Ishikawa (cell line): ENCODE data around the gene SPDYE1.
A peak's percentile ranks its signal among the peaks of the same experiment; 100 is the strongest.

Experiments used
- CEBPB ChIP-seq: IDR thresholded peaks from 2 replicates; pipeline ENCODE4 v1.6.1; 2012
- CREB1 ChIP-seq: IDR thresholded peaks from 2 replicates; pipeline ENCODE4 v1.6.1; 2012; ENCODE audit warnings: low read depth
- EGR1 ChIP-seq: IDR thresholded peaks from 2 replicates; pipeline ENCODE4 v1.6.1; 2012
- EP300 ChIP-seq: IDR thresholded peaks from 2 replicates; pipeline ENCODE4 v1.6.1; 2012; ENCODE audit warnings: borderline replicate concordance
- FOXM1 ChIP-seq: IDR thresholded peaks from 2 replicates; pipeline ENCODE4 v1.6.1; 2012; ENCODE audit warnings: low read depth, borderline replicate concordance
- NFIC ChIP-seq: IDR thresholded peaks from 2 replicates; pipeline ENCODE4 v1.6.1; 2012
- RAD21 ChIP-seq: IDR thresholded peaks from 2 replicates; pipeline ENCODE4 v1.6.1; 2012; ENCODE audit warnings: low read depth
- TAF1 ChIP-seq: IDR thresholded peaks from 2 replicates; pipeline ENCODE4 v1.6.1; 2012; ENCODE audit warnings: low read depth, mild to moderate bottlenecking
- TCF12 ChIP-seq: IDR thresholded peaks from 2 replicates; pipeline ENCODE4 v1.6.1; 2012; ENCODE audit warnings: low read depth
- TEAD4 ChIP-seq: IDR thresholded peaks from 2 replicates; pipeline ENCODE4 v1.6.1; 2012
- YY1 ChIP-seq: IDR thresholded peaks from 2 replicates; pipeline ENCODE4 v1.6.1; 2012; ENCODE audit warnings: low read depth
- ZBTB7A ChIP-seq: IDR thresholded peaks from 2 replicates; pipeline ENCODE4 v1.6.1; 2012; ENCODE audit warnings: low read depth
- TF ChIP-seq, protein P1 (sequence below): IDR thresholded peaks from 2 replicates; pipeline ENCODE4 v1.6.1; 2012
- TF ChIP-seq, protein P2 (sequence below): IDR thresholded peaks from 2 replicates; pipeline ENCODE4 v1.6.1; 2012; ENCODE audit warnings: low read depth, mild to moderate bottlenecking
- TF ChIP-seq, protein P3 (sequence below): IDR thresholded peaks from 2 replicates; pipeline ENCODE4 v1.6.1; 2012

The SPDYE1 gene

DNA sequence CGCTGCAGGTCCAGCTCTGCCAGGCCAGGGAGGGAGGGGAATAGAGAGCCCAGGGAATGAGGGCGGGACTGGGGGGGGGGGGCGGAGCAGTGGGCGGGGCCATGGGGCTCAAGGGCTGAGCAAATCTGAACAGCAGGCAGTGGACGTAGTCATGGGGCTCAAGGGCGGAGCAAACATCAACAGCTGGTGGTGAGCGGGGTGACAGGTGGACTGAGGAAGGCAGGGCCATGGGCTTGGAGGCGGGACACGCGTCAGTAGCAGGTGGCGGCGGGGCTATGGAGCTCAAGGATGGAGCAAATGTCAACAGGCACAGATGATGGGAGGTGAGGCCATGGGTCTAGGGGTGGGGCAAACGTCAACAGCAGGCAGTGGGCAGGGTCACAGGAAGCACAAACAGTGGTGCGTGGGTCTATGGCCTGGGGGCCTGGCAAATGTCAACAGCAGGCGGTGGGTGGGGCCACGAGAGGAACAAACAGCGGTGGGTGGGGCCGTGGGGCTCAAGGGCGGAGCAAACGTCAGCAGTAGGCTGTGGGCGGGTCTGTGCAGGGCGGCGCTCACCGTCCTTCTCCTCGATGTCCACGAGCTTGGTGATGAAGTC, 41.4 kb downstream of the SPDYE1 start:
- TF ChIP-seq, protein P1, sequence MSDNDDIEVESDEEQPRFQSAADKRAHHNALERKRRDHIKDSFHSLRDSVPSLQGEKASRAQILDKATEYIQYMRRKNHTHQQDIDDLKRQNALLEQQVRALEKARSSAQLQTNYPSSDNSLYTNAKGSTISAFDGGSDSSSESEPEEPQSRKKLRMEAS, result peak; percentile 67
- TF ChIP-seq EGR1, result 0 out of 2 replicates have a peak, but pooled peaks have one; percentile 29

DNA sequence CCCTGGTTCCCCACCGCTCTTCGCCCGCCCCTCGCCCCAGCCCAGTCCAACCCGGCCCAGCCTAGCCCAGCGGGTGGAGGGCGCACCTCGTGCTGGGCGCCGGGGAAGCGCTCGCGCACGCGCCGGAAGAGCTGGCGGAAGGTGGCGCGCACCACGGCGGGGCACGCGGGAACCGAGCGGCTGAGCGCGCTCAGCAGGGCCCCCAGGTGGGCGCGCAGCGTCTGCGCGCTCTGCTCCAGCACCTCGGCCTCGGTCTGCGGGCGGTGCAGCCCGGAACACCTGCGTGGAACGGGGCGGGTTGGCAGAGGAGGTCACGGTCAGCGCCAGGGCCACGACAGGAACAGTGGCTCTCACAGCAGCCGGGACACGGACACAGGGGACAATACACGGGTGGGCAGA, 42.8 kb downstream of the SPDYE1 start:
- TF ChIP-seq, protein P1, result peak; percentile 89

DNA sequence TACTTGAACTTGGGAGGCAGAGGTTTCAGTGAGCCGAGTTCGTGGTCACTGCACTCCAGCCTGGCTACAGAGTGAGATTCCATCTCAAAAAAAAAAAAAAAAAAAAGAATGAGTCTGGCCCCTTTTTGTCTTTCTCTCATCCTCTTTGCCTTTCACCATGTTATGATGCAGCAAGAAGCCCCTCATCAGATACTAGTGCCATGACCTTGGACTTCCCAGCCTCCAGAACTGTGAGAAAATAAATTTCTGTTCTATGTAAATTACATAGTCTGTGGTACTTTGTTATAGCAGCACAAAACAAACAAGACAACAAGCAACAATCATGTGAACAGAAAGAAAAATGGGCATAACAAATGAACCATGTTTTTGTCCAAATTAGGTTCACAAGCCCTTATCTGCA, 44.5 kb downstream of the SPDYE1 start:
- TF ChIP-seq, protein P2, sequence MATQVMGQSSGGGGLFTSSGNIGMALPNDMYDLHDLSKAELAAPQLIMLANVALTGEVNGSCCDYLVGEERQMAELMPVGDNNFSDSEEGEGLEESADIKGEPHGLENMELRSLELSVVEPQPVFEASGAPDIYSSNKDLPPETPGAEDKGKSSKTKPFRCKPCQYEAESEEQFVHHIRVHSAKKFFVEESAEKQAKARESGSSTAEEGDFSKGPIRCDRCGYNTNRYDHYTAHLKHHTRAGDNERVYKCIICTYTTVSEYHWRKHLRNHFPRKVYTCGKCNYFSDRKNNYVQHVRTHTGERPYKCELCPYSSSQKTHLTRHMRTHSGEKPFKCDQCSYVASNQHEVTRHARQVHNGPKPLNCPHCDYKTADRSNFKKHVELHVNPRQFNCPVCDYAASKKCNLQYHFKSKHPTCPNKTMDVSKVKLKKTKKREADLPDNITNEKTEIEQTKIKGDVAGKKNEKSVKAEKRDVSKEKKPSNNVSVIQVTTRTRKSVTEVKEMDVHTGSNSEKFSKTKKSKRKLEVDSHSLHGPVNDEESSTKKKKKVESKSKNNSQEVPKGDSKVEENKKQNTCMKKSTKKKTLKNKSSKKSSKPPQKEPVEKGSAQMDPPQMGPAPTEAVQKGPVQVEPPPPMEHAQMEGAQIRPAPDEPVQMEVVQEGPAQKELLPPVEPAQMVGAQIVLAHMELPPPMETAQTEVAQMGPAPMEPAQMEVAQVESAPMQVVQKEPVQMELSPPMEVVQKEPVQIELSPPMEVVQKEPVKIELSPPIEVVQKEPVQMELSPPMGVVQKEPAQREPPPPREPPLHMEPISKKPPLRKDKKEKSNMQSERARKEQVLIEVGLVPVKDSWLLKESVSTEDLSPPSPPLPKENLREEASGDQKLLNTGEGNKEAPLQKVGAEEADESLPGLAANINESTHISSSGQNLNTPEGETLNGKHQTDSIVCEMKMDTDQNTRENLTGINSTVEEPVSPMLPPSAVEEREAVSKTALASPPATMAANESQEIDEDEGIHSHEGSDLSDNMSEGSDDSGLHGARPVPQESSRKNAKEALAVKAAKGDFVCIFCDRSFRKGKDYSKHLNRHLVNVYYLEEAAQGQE, result no peak
- no peak for TF ChIP-seq RAD21
- TF ChIP-seq, protein P3, sequence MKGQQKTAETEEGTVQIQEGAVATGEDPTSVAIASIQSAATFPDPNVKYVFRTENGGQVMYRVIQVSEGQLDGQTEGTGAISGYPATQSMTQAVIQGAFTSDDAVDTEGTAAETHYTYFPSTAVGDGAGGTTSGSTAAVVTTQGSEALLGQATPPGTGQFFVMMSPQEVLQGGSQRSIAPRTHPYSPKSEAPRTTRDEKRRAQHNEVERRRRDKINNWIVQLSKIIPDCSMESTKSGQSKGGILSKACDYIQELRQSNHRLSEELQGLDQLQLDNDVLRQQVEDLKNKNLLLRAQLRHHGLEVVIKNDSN, result no peak
- TF ChIP-seq ZBTB7A, result no peak
- TF ChIP-seq, protein P1, result no peak
- no peak for TF ChIP-seq NFIC

DNA sequence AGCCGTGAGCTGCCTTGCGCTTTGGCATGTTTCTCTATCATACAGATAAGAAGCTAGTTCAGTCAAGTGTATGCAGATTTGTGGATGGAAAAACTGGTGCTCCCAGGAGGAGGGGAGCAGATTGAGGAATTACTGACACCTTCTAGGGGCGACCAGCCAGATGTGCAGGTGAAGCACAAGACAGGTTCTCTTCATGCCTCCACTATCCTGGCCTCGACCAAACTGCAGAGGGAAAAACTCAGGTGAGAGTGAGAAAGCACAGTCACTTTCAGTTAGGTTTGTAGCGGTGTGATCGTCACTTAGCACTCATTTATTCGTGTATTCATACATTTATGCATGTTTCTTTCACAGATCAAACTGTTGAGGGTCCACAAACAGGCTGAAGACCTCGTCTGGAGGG, 46.2 kb downstream of the SPDYE1 start:
- no peak for TF ChIP-seq NFIC
- TF ChIP-seq CEBPB, result no peak
- TF ChIP-seq, protein P3, result no peak
- no peak for TF ChIP-seq YY1
- TF ChIP-seq EGR1, result no peak
- no peak for TF ChIP-seq ZBTB7A
- TF ChIP-seq, protein P2, result no peak
- TF ChIP-seq TEAD4, result no peak
- no peak for TF ChIP-seq FOXM1
- TF ChIP-seq EP300, result no peak
- TF ChIP-seq CREB1, result no peak
- no peak for TF ChIP-seq TCF12
- TF ChIP-seq, protein P1, result no peak

DNA sequence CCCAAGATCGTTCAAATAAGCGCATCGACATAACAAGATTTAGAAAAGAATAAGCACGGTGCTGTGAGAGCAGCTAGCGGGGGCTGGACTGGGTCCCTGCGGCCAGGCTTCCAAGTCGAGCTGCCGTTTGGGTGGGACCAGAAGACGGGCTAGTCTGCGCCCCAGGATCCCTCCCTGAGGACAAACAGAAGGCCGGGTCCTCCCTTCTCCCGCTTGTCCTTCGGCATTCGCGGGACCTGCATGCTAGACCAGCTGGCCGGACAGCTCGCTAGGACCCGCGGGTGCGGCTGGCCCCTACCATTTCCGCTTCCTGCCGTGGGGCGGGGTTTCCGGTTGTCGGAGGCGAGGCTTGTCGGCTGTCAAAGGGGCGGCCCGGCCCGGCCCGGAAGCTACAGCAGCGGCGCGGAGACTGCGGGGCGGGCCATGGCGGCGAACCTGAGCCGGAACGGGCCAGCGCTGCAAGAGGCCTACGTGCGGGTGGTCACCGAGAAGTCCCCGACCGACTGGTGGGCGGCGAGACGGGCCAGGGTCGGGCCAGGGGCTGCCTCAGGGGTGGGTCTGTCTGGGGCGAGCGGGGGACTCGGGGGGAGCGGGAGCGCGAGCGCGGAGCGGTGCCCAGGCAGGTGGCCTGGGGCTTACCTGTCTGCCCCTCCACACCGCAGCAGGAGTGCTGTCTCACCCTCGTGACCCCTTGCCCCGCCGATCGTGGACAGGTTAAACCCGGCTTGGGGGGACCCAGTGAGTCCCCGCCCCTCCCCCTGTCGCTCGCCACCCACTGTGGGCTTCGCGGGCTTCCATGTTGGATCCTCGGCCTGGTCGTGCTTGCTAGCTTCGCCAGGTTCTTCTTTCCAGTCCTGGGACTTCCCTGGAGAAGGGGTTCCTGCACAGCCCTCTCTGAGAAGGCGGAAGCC, 46.9 kb downstream of the SPDYE1 start, which contains the start of gene DBNL:
TSS of gene DBNL (plus strand) at position 388 of the 911 bp plus-strand sequence. CDS start at position 424, 36 bp downstream.
- TF ChIP-seq, protein P1, result peak; percentile 95
- TF ChIP-seq YY1 (peak; percentile 80), TCF12 (peak; percentile 76; the same call in 1 of the 2 replicates), FOXM1 (no peak), TAF1 (peak; percentile 89), NFIC (no peak), ZBTB7A (no peak), TEAD4 (peak; percentile 41; the same call in 1 of the 2 replicates)
- TF ChIP-seq, protein P3, result peak; percentile 43; the same call in 1 of the 2 replicates
